Parathyroid adenoma (tissue), 2 donors: Measurements from ENCODE around the gene TSPAN18.

Experiments used
- H2AFZ ChIP-seq: fragments of 300-600 bp; sonication (generic); one replicate; pipeline ENCODE4 v1.7.0; 2017; ENCODE audit warnings: antibody characterized with exemption, mild to moderate bottlenecking
- H3K27ac ChIP-seq: fragments of 300-600 bp; sonication (generic); one replicate; pipeline ENCODE4 v1.7.0; 2017
- H3K27me3 ChIP-seq: fragments of 300-600 bp; sonication (generic); one replicate; pipeline ENCODE4 v1.7.0; 2017; ENCODE audit warnings: low read length; ENCODE audit not compliant: control insufficient read depth, insufficient read depth
- H3K36me3 ChIP-seq: fragments of 300-600 bp; sonication (generic); one replicate; pipeline ENCODE4 v1.7.0; 2017; ENCODE audit warnings: low read length; ENCODE audit not compliant: control insufficient read depth, insufficient read depth
- H3K4me1 ChIP-seq: fragments of 300-600 bp; sonication (generic); one replicate; pipeline ENCODE4 v1.7.0; 2017; ENCODE audit warnings: control low read depth
- H3K4me2 ChIP-seq: fragments of 300-600 bp; sonication (generic); one replicate; pipeline ENCODE4 v1.7.0; 2017; ENCODE audit warnings: low read length
- H3K4me3 ChIP-seq: fragments of 300-600 bp; sonication (generic); one replicate; pipeline ENCODE4 v1.7.0; 2017; ENCODE audit warnings: low read depth, low read length
- H3K79me2 ChIP-seq: fragments of 300-600 bp; sonication (generic); one replicate; pipeline ENCODE4 v1.7.0; 2017; ENCODE audit warnings: control low read depth
- H3K9ac ChIP-seq: fragments of 300-600 bp; sonication (generic); one replicate; pipeline ENCODE4 v1.7.0; 2017; ENCODE audit warnings: mild to moderate bottlenecking
- H3K9me3 ChIP-seq: fragments of 300-600 bp; sonication (generic); one replicate; pipeline ENCODE4 v1.7.0; 2017; ENCODE audit warnings: low read length; ENCODE audit not compliant: control insufficient read depth
- TF ChIP-seq, protein P1 (sequence below): fragments of 300-600 bp; sonication (generic); IDR thresholded peaks from one replicate; pipeline ENCODE4 v1.7.0; 2017; ENCODE audit warnings: antibody characterized with exemption, mild to moderate bottlenecking
- donor health status: primary hyperparathyroidism.

Gene TSPAN18

DNA sequence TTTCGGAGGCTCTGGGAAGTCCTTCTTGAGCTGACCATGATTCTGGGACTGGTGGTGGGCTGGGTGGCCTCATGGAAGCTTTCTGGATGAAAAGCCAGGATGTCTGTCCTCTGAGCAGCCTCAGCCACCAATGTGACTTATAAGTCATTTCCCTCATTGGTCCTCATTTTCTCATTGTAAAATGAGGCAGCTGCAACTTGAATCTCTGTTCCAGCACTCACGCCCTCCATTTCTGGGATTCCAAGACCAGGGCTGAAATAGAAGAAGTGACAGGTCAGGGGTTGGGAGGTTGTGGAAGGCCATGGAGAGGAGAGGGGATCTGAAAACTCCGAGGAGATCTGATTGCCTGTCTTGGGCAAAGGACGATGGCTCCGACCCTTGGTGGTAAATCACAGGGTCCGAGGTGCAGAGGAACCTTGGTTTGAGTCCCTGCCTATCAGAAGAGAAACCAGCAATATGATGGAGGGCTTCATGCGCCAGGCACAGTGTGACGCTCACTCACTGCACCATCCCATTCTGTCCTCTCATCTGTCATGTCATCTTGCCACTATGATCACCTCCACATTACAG lies 38.3 kb downstream of the TSPAN18 start:
- no peak overlapping the region for H3K4me3 ChIP-seq
- TF ChIP-seq, protein P1, sequence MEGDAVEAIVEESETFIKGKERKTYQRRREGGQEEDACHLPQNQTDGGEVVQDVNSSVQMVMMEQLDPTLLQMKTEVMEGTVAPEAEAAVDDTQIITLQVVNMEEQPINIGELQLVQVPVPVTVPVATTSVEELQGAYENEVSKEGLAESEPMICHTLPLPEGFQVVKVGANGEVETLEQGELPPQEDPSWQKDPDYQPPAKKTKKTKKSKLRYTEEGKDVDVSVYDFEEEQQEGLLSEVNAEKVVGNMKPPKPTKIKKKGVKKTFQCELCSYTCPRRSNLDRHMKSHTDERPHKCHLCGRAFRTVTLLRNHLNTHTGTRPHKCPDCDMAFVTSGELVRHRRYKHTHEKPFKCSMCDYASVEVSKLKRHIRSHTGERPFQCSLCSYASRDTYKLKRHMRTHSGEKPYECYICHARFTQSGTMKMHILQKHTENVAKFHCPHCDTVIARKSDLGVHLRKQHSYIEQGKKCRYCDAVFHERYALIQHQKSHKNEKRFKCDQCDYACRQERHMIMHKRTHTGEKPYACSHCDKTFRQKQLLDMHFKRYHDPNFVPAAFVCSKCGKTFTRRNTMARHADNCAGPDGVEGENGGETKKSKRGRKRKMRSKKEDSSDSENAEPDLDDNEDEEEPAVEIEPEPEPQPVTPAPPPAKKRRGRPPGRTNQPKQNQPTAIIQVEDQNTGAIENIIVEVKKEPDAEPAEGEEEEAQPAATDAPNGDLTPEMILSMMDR, result no peak
- H3K79me2 ChIP-seq, result no peaks in the 10 kb centered on the region
- no peaks in the 10 kb centered on the region for H3K27me3 ChIP-seq
- H3K4me1 ChIP-seq, result no peaks in the 10 kb centered on the region
- H3K9me3 ChIP-seq, result no peaks in the 10 kb centered on the region
- H3K27ac ChIP-seq, result no peak overlapping the region
- no peak overlapping the region for H2AFZ ChIP-seq
- no peak overlapping the region for H3K9ac ChIP-seq
- H3K4me2 ChIP-seq, result no peak overlapping the region
- H3K36me3 ChIP-seq, result no peaks in the 10 kb centered on the region

DNA sequence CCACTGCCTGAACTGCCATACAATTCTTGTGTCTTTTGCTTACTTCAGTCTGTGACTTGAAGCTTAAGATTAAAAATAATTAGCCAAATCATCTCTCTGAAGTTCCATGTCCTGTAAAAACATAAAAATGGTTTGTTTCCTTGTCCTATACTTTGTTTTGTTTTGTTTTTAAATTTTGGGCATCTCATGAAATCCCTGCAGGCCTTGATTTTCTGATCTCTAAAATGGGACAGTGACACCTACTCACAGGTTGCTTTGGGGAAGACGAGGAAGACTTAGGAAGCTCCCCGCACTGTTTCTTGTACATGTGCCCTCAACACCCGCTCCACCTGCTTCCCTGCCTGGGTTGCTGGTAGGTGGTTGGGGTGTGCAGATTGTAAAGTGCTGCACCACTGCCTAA lies 38.9 kb downstream of the TSPAN18 start:
- Histone ChIP-seq H3K27ac (no peak overlapping the region), H3K27me3 (no peaks in the 10 kb centered on the region), H3K4me2 (no peak overlapping the region), H3K36me3 (no peaks in the 10 kb centered on the region), H3K79me2 (no peaks in the 10 kb centered on the region), H2AFZ (no peak overlapping the region), H3K4me3 (no peak overlapping the region), H3K4me1 (no peaks in the 10 kb centered on the region), H3K9ac (no peak overlapping the region), H3K9me3 (no peaks in the 10 kb centered on the region)
- TF ChIP-seq, protein P1, result no peak

DNA sequence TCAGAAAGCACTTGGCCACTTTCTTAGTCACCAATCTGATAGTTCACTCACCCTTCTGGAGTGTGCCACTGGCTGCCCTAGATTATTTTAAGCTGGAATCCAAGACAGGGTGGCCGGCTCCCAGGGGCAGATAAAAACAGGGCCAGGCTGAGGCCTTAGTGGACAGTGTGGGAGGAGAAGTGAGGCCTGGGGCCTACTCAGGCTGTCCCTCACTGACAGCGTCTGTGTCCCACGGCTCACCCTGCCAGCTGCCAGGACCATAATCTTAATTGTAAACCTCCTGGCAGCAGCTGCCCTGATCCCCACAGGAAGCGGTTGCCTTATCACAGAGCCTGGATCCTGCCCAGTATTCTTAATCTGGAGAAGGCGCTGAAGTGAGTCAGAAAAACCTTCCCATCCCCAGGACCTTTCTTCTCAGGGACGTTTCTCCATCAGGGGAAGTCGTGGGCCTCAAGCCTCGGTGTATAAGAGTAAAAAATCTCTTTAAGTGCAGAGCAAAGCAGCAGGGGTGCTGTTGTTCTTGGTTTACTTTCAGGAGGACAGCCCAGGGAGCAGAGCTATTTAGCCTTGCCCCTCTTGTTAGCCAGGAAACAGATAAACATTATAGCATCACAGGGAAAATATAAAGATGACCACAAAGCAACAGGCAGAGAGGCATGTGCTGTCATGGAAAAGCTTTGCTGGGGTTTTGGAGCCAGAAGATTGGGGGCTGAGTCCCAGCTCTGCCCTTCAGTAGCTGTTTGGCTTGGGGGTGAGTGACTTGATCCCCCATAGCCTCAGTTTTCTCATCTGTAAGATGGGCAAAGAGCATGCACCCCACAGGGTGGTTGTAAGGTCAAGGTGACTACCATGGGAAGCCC lies 39.6 kb downstream of the TSPAN18 start:
- Histone ChIP-seq H3K4me2 (no peak overlapping the region), H3K9me3 (no peaks in the 10 kb centered on the region), H3K9ac (no peak overlapping the region), H3K79me2 (no peaks in the 10 kb centered on the region), H3K4me3 (no peak overlapping the region), H3K27me3 (no peaks in the 10 kb centered on the region), H2AFZ (no peak overlapping the region), H3K36me3 (no peaks in the 10 kb centered on the region), H3K4me1 (no peaks in the 10 kb centered on the region), H3K27ac (no peak overlapping the region)
- TF ChIP-seq, protein P1, result no peak

DNA sequence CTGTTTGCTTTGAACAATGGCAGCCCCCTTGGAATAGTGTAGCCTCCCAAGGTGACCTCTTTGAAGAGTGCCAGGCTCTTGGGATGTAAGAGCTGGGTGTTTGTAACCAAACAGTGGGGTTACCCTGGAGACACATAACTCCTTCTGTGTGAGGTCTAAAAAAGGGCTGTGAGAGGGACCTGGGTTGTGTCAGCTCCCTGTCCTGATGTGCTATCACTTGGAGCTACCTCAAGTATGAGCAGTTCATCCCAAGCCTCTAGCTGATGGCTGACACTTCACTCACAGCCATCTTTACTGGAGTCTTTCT lies 40.2 kb downstream of the TSPAN18 start:
- H3K79me2 ChIP-seq, result no peaks in the 10 kb centered on the region
- no peak overlapping the region for H3K27ac ChIP-seq
- TF ChIP-seq, protein P1, result no peak
- no peak overlapping the region for H3K4me2 ChIP-seq
- H3K27me3 ChIP-seq, result no peaks in the 10 kb centered on the region
- no peaks in the 10 kb centered on the region for H3K9me3 ChIP-seq
- H3K9ac ChIP-seq, result no peak overlapping the region
- H3K4me3 ChIP-seq, result no peak overlapping the region
- no peaks in the 10 kb centered on the region for H3K36me3 ChIP-seq
- no peaks in the 10 kb centered on the region for H3K4me1 ChIP-seq
- no peak overlapping the region for H2AFZ ChIP-seq

DNA sequence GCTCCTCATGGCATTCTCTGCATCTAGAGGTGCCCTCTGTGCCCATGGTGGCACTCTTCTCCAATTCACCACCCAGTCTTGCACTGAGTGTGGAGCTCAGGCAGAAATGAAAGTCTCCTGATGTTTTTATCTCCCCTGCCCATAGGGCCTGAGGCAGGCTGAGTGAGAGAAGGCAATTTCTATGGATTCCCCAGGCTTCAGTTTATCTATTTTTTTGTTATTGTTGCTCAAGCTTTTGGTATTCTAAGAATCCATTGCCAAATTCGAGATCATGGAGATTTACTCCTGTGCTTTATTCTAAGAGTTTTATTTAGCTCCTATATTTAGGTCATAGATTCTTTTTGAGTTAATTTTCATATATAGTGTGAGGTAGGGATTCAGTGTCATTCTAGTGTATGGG lies 40.7 kb downstream of the TSPAN18 start:
- H3K9me3 ChIP-seq, result no peaks in the 10 kb centered on the region
- no peak overlapping the region for H3K4me3 ChIP-seq
- H3K27ac ChIP-seq, result no peak overlapping the region
- TF ChIP-seq, protein P1, result no peak
- no peaks in the 10 kb centered on the region for H3K4me1 ChIP-seq
- no peaks in the 10 kb centered on the region for H3K27me3 ChIP-seq
- H3K36me3 ChIP-seq, result no peaks in the 10 kb centered on the region
- H3K79me2 ChIP-seq, result no peaks in the 10 kb centered on the region
- H3K9ac ChIP-seq, result no peak overlapping the region
- no peak overlapping the region for H2AFZ ChIP-seq
- H3K4me2 ChIP-seq, result no peak overlapping the region
